RPMI7951 (cell line): ENCODE data around the gene C10orf105. TPM values are rescaled to one million over a fixed set of nuclear protein-coding genes. Genes with fewer than 3 reads are reported as not detected.

Experiments
- DNase-seq: peaks from one replicate; pipeline ENCODE4 v3.0.0-alpha.2; 2012; ENCODE audit warnings: low read depth
- total RNA-seq: library from RNA; depleted of rRNA; stranded (reverse); fragments of >200 nt; shearing (Covaris generic); gene quantifications from 2 replicates; pipeline ENCODE4 v1.2.3, GENCODE V29; 2014

C10orf105 gene
- total RNA-seq, 1 experiment from 2014 or later: 0.12 TPM

DNA sequence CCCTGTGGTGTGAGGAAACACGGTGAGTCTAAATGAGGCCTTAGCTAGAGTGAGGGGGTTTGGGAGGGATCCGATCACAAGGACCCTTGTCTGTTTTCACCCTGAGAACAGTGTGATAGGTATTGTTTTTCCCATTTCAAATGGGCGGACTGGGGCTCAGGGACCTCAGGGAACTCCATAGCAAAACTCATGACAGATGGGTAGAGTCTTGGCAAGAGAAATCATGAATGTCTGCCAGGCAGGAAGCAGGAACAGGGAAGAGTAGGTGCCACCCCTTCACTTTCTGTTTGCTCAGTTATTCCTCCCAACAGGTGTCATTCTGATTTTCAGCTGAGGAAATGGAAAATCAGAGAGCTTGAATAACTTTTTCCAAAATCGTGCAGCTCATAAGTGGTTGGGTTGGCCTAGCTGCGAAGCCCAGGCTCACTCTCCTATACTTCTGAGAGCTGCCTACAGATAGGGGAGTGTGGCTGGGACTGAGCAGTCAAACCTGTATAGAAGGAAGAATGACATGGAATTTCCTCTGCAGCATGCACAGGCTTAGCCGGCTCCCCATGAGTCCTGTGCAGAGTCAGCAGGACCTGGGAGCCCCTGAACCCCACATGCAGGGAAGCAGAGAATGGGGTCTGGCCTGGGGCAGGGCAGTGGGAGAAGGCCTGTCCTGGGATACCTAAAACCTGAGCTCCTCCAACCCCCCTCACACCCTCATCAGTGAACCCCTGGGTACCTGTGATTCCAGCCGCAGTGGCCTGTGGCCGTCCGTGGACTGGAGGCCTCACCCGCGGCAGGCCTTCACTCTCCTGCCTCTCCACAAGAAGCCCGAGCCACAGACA is 17.6 kb upstream of the C10orf105 start:
- no peak for DNase-seq

- no peak for DNase-seq
Observed at GRCh38 chr10:71736570-71736952, 17.0 kb upstream of the C10orf105 start.

- DNase-seq: no peak
Observed at GRCh38 chr10:71735709-71736569, 16.4 kb upstream of the C10orf105 start.

- DNase-seq: no peak
Observed at GRCh38 chr10:71734797-71735196, 15.2 kb upstream of the C10orf105 start.

- DNase-seq: no peak
Observed at GRCh38 chr10:71731791-71732190, 12.2 kb upstream of the C10orf105 start.

GRCh38 chr10:71729161-71729636 is 9.6 kb upstream of the C10orf105 start:
- DNase-seq: peak; percentile 72

GRCh38 chr10:71727738-71728737 is 8.5 kb upstream of the C10orf105 start:
- peak; percentile 20 for DNase-seq

DNA sequence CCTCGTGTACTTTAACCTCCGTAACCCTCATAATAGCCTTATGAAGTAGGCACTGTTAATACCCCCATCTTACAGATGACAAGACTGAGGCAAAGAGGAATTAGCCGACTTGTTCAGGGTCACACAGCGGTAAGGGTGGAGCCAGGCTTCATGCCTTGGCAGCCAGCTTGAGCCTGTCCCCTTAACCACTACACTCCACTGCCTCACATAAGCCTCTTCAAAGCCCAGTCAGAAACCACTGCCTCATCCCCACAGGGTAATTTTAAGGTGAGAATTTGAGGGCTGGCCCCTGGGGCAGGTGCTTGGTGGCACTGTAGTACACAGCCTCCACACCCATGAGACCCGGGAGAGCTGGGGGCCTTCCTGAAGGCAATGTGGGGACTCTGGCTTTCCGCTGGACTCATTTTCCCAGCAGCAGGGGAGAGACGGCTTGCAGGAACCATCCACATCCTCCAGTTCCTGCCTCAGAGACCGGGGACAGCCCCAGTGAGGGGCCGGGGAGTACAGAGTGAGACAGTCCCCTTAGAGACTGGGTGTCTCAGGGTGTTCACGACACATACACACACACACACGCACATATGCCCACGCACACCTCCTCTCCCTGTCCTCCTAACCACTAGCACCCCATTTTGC is 7.6 kb upstream of the C10orf105 start:
- no peak for DNase-seq

- no peak for DNase-seq
Observed at GRCh38 chr10:71726580-71727104, 7.1 kb upstream of the C10orf105 start.

DNA sequence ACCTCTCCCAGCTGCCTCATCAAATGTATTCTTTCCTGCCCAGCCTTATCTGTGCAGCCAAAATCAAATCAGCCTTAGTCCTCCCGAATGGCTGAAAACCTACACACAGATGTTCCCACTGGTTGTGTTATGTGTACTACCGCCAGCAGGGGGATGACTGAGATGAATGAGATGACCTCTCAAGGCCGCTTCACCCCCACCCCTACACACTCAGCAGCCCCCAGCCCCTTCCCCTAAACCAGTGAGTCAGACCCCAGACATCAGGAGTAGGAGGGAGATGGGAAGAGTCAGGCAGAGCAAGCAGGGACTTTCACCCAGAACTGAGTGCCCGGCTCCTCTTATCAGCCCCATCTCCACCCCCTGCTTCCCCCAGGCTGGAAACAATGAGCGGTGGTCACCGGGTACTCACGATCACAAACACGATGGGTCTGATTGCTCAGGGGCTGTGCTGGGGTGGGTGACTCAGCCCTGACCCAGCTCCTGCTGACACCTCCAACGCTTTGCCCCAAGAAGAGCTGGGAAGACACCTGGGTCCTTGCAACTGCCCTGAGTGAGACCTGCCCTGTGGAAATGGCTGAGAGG is 6.5 kb upstream of the C10orf105 start:
- peak; percentile 31 for DNase-seq

DNA sequence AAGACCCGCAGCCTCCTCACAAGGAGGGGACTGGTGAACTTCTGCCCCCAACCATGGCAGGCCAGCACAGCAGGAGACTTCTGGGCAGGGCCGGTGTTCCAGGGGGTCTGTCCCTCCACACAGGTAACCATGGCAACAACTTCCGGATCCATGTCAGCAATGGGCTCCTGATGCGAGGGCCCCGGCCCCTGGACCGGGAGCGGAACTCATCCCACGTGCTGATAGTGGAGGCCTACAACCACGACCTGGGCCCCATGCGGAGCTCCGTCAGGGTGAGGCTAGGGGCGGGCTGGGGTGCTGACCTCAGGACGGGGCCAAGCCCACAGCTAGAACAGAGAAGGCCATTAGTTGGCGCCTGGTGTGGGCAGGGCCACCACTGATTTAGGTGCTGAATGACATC is 5.7 kb upstream of the C10orf105 start:
- DNase-seq: no peak

DNA sequence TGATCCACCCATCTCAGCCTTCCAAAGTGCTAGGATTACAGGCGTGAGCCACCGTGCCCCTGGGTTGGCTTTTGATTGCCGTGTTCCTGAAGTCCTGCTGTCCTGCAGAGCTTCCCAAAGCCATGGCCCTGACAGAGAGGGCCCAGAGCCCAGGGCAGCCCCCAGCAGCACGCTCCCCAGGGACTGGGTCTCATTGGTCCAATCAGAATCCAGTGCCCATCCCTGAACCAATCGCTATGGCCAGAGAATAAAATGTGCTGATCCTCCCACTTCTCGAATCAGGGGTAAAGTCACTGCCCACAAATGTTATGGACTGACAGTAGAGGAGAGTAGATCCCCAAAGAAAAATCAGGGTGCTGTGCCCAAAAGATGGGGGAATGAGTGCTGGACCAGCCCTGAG is 5.0 kb upstream of the C10orf105 start:
- no peak for DNase-seq

GRCh38 chr10:71723311-71723710 is 3.7 kb upstream of the C10orf105 start:
- no peak for DNase-seq

- no peak for DNase-seq
Observed at GRCh38 chr10:71722849-71723248, 3.3 kb upstream of the C10orf105 start.

DNA sequence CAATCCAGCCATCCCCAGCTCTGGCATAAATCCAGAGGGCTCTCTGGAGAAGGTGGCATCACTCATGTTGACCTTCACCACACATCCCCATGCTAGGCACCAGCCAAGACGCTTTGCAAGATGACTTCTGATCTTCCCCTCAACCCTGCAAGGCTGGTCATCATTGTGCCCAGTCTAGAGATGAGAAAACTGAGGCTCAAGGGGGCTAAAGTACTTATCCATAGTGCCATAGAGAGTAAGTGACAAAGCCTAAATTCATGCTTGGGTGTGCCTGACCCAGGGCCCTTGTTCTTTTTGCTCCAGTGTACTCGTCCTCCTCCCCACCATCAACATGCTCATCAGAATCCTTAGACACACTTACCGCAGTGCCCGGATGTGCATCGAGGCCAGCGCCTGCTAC is 1.7 kb upstream of the C10orf105 start:
- DNase-seq: no peak

GRCh38 chr10:71720288-71720687 is 710 bp upstream of the C10orf105 start:
- DNase-seq: no peak

GRCh38 chr10:71719042-71719441 is 536 bp downstream of the C10orf105 start:
- no peak for DNase-seq

DNA sequence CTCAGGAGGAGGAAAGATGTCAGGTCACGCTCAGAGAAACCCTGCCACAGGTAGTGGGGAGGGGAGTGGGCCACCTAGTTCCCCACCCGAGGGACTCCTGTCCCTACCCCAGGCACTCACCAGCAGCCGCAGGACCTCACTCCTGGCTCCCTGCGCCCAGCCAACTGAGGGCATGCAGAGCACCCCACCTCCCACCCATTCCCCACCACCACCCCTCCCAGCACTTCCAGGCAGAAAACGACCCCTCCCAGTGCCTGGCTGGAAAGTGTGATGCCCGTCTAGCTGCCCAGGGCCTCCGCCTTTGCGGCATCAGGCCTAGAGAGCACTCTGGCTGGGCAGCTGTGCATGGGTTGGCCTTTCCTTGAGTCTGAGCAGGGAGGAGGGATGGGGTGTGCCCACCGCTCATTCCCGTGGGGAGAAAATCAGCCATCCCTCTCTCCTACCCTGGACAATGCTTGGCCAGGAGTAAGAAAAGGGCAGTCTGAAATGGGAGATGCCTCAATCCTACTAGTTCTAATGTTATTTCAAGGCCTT is 1.3 kb downstream of the C10orf105 start:
- DNase-seq: no peak

DNA sequence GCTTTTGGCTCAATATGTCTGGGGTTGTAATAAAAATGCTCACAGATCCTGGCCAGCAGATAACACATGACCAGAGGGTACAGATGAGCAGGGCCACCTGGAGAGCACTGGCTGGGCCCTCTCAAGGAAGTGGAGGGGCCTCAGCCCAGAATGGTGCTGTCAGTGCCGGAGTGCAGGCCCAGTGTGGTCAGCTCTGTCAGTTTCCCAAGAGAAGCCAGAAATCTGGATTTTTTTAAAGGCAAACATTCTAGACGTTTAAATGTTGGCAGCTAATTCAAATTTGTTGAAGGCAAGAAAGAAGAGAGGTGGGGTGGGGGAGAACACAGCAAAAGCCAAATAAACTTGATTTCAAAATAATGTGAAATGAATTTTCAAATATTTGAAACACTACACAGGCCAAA is 2.0 kb downstream of the C10orf105 start:
- no peak for DNase-seq

GRCh38 chr10:71717056-71717455 is 2.5 kb downstream of the C10orf105 start:
- no peak for DNase-seq
